ENCODE data around the gene RIMS4. TPM values are rescaled to one million over a fixed set of nuclear protein-coding genes. Genes with fewer than 3 reads are reported as not detected.

RIMS4 gene
- total RNA-seq, 1 experiment from 2014 or later, result 16.3 TPM

GRCh38 chr20:44781118-44781517, 29.2 kb downstream of the RIMS4 start:
- no peaks in the 10 kb centered on the region for H3K9me3 Mint-ChIP-seq
- H4K5ac ChIP-seq (ENCODE audit: insufficient read length, low read depth, low read length), result no peak overlapping the region
- no peak overlapping the region for H2BK120ac ChIP-seq (ENCODE audit: low read depth, low read length, poor library complexity, severe bottlenecking)
- H4K20me1 ChIP-seq (ENCODE audit: control insufficient read depth, insufficient read depth, insufficient read length), result no peaks in the 10 kb centered on the region
- no peaks in the 10 kb centered on the region for H3K79me2 ChIP-seq (ENCODE audit: insufficient read depth, low read length)
- no CpG with 5 or more reads among the region's 3 CpGs for WGBS (ENCODE audit: extremely low coverage, insufficient read length, low lambda C conversion rate)
- H3K23me2 ChIP-seq (ENCODE audit: insufficient read length, low read depth, low read length, poor library complexity, severe bottlenecking), result no peaks in the 10 kb centered on the region
- H2BK15ac ChIP-seq (ENCODE audit: low read depth, low read length), result no peak overlapping the region
- peaks cover 3% of the 10 kb centered on the region; the same call in 1 of the 2 replicates for H3K27me3 Mint-ChIP-seq (ENCODE audit: low read depth)
- no peak overlapping the region for H3K56ac ChIP-seq (ENCODE audit: insufficient read length, low read depth, low read length)
- H3K27me3 ChIP-seq (ENCODE audit: insufficient read depth, low read length), result no peaks in the 10 kb centered on the region
- H3K36me3 Mint-ChIP-seq (ENCODE audit: insufficient read depth in 1 of 3, low read depth in 3 of 3), result no peaks in the 10 kb centered on the region
- no peak overlapping the region for H3K9ac ChIP-seq (ENCODE audit: extremely low read depth, insufficient read length, low read length)
- H2AK5ac ChIP-seq (ENCODE audit: insufficient read length, low read length), result no peak overlapping the region
- H4K8ac ChIP-seq (replicated peaks; ENCODE audit: insufficient read length, low read depth, low read length), result no peak overlapping the region
- H3K4me1 Mint-ChIP-seq, result peaks cover 23% of the 10 kb centered on the region in 2 experiments
- H3K27ac ChIP-seq (ENCODE audit: insufficient read length, low read depth, low read length), result no peak overlapping the region
- no peak overlapping the region for H2AFZ ChIP-seq (ENCODE audit: low read length)
- no peak overlapping the region for H3K27ac Mint-ChIP-seq
- H3K18ac ChIP-seq (ENCODE audit: insufficient read length, low read depth, low read length), result no peak overlapping the region
- DNase-seq, result no peak
- no peak overlapping the region for H3K4ac ChIP-seq (ENCODE audit: low read depth, low read length)
- H2BK5ac ChIP-seq (ENCODE audit: insufficient read length, low read length), result no peak overlapping the region
- H3K14ac ChIP-seq (ENCODE audit: insufficient read depth, low read length), result no peak overlapping the region
- no peak overlapping the region for H3K4me3 Mint-ChIP-seq
- TF ChIP-seq CTCF (conservative IDR thresholded peaks at IDR 0.05), result no peak
- H3K4me1 ChIP-seq (ENCODE audit: insufficient read depth, low read length), result peaks cover 12% of the 10 kb centered on the region; the same call in 1 of the 2 replicates
- no peaks in the 10 kb centered on the region for H3K79me1 ChIP-seq (ENCODE audit: insufficient read depth, low read depth, low read length, poor library complexity, severe bottlenecking)
- H3K4me2 ChIP-seq (ENCODE audit: insufficient read depth, insufficient read length, low read length), result no peak overlapping the region
- H3K23ac ChIP-seq (ENCODE audit: insufficient read length, low read depth, low read length), result no peak overlapping the region
- H2BK20ac ChIP-seq (ENCODE audit: low read depth, low read length, poor library complexity, severe bottlenecking), result no peak overlapping the region
- H3K9me3 ChIP-seq (ENCODE audit: control insufficient read depth, low read depth, low read length), result no peaks in the 10 kb centered on the region
- no peak overlapping the region for H2BK12ac ChIP-seq (ENCODE audit: insufficient read length, low read depth, low read length)
- H3T11ph ChIP-seq (ENCODE audit: low read length), result no peak overlapping the region
- no peak overlapping the region for H4K91ac ChIP-seq (ENCODE audit: insufficient read length, low read depth, low read length)

Data from H9 (cell line).